OCI-LY1 (cell line): ENCODE measurements around the gene SEZ6.

Experiments
- H2AFZ ChIP-seq: fragments of 200-600 bp; sonication (generic), shearing (Covaris generic); 2 replicates; pipeline ENCODE4 v1.6.0; 2014; ENCODE audit warnings: antibody characterized with exemption, mild to moderate bottlenecking, low read length
- H3F3A ChIP-seq: fragments of 200-600 bp; sonication (generic), shearing (Covaris generic); 2 replicates; pipeline ENCODE4 v1.6.0; 2014; ENCODE audit warnings: mild to moderate bottlenecking, antibody characterized with exemption, low read length, moderate library complexity; ENCODE audit not compliant: insufficient read depth
- H3K27ac ChIP-seq: fragments of 200-600 bp; sonication (generic); 2 replicates; pipeline ENCODE4 v1.5.1; 2014; ENCODE audit warnings: low read length, mixed run types, mild to moderate bottlenecking, low read depth; ENCODE audit not compliant: poor library complexity, severe bottlenecking
- H3K27me3 ChIP-seq: fragments of 200-600 bp; sonication (generic); 2 replicates; pipeline ENCODE4 v1.6.0; 2014; ENCODE audit warnings: antibody characterized with exemption, mild to moderate bottlenecking, low read length, moderate library complexity; ENCODE audit not compliant: insufficient read depth
- H3K36me3 ChIP-seq: fragments of 200-600 bp; sonication (generic); 2 replicates; pipeline ENCODE4 v1.6.1; 2014; ENCODE audit warnings: mild to moderate bottlenecking, antibody characterized with exemption, low read length, moderate library complexity, mixed read lengths; ENCODE audit not compliant: insufficient read depth
- H3K4me1 ChIP-seq: fragments of 200-600 bp; sonication (generic); 2 replicates; pipeline ENCODE4 v1.5.1; 2014; ENCODE audit warnings: mild to moderate bottlenecking, low read length, moderate library complexity; ENCODE audit not compliant: insufficient read depth, severe bottlenecking
- H3K4me2 ChIP-seq: fragments of 200-600 bp; sonication (generic), shearing (Covaris generic); 2 replicates; pipeline ENCODE4 v1.6.1; 2014; ENCODE audit warnings: low read length
- H3K4me3 ChIP-seq: fragments of 200-600 bp; sonication (generic); 2 replicates; pipeline ENCODE4 v1.5.1; 2014; ENCODE audit warnings: low read length, low read depth, mild to moderate bottlenecking, mixed read lengths; ENCODE audit not compliant: poor library complexity, severe bottlenecking
- H3K79me2 ChIP-seq: fragments of 200-600 bp; shearing (Covaris generic); 2 replicates; pipeline ENCODE4 v1.6.1; 2016; ENCODE audit warnings: mixed run types, low read length, mixed read lengths; ENCODE audit not compliant: insufficient read depth
- H3K9ac ChIP-seq: fragments of 200-600 bp; sonication (generic), shearing (Covaris generic); 2 replicates; pipeline ENCODE4 v1.6.1; 2014; ENCODE audit warnings: mild to moderate bottlenecking, low read length, mixed read lengths
- H3K9me2 ChIP-seq: fragments of 200-600 bp; sonication (generic), shearing (Covaris generic); 2 replicates; pipeline ENCODE4 v1.6.1; 2014; ENCODE audit warnings: low read depth, mild to moderate bottlenecking, low read length, mixed read lengths
- H3K9me3 ChIP-seq: fragments of 200-600 bp; shearing (Covaris generic); 2 replicates; pipeline ENCODE4 v1.6.1; 2014; ENCODE audit warnings: low read length, mixed read lengths
- H4K20me1 ChIP-seq: fragments of 200-600 bp; sonication (generic), shearing (Covaris generic); 2 replicates; pipeline ENCODE4 v1.6.0; 2016; ENCODE audit warnings: mild to moderate bottlenecking, low read length; ENCODE audit not compliant: insufficient read depth
- CTCF ChIP-seq: fragments of 200-600 bp; sonication (generic), shearing (Covaris generic); IDR thresholded peaks from 2 replicates; pipeline ENCODE4 v1.5.1; 2017; ENCODE audit warnings: mild to moderate bottlenecking, antibody characterized with exemption, low read length, moderate library complexity, mixed read lengths
- EZH2 ChIP-seq: fragments of 200-600 bp; sonication (generic), shearing (Covaris generic); IDR thresholded peaks from 2 replicates; pipeline ENCODE4 v1.8.0; 2017; ENCODE audit warnings: borderline replicate concordance, mixed run types, mild to moderate bottlenecking, antibody characterized with exemption, low read length, moderate library complexity, mixed read lengths

The SEZ6 gene

GRCh38 chr17:28911411-28912045 is 94.3 kb downstream of the SEZ6 start:
- H3K79me2 ChIP-seq, result no peaks in the 10 kb centered on the region
- H3K27ac ChIP-seq, result no peak overlapping the region
- H3F3A ChIP-seq, result no peaks in the 10 kb centered on the region
- TF ChIP-seq EZH2, result no peak
- H3K9ac ChIP-seq, result no peak overlapping the region
- H2AFZ ChIP-seq, result no peak overlapping the region
- H3K9me2 ChIP-seq, result no peaks in the 10 kb centered on the region
- H3K36me3 ChIP-seq, result peaks cover 96% of the 10 kb centered on the region
- no peaks in the 10 kb centered on the region for H3K9me3 ChIP-seq
- H4K20me1 ChIP-seq, result no peaks in the 10 kb centered on the region
- no peak overlapping the region for H3K4me2 ChIP-seq
- H3K4me3 ChIP-seq, result no peak overlapping the region
- no peaks in the 10 kb centered on the region for H3K4me1 ChIP-seq
- no peaks in the 10 kb centered on the region for H3K27me3 ChIP-seq

DNA sequence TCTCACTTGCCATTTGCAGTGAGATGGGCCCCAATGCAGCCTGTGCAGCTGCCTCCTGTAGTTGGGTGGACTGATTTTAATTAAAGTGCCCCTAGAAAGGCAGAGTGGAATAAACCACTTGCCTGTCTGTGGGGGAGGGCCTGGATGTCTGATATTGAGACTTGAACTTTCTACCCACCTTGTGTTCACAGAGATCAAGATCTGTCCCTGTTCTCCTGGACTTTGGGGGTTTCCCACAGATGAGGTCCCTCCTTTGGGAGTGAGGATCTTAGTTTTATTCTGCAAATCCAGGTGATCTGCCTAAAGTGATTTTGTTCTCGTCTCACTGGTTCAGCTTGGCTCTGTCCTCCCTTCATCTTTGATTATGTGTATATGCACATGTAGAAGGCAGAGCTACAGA is 95.3 kb downstream of the SEZ6 start:
- Histone ChIP-seq H3K4me3 (no peak overlapping the region), H4K20me1 (no peaks in the 10 kb centered on the region), H3K9me3 (no peaks in the 10 kb centered on the region), H2AFZ (no peak overlapping the region), H3K27ac (no peak overlapping the region), H3K4me2 (no peak overlapping the region), H3K9me2 (no peaks in the 10 kb centered on the region), H3F3A (0 out of 2 replicates have a peak, but pooled peaks cover under 1% of the 10 kb centered on the region), H3K9ac (no peak overlapping the region), H3K36me3 (peaks cover 95% of the 10 kb centered on the region), H3K4me1 (no peaks in the 10 kb centered on the region), H3K79me2 (no peaks in the 10 kb centered on the region), H3K27me3 (no peaks in the 10 kb centered on the region)
- no peak for TF ChIP-seq EZH2
- TF ChIP-seq CTCF, result no peak

- Histone ChIP-seq H3K4me3 (no peak overlapping the region), H3K9ac (no peak overlapping the region), H3K27ac (no peak overlapping the region), H3K9me3 (no peaks in the 10 kb centered on the region), H3K4me1 (no peaks in the 10 kb centered on the region), H3K9me2 (no peaks in the 10 kb centered on the region), H3K79me2 (no peaks in the 10 kb centered on the region), H3K36me3 (peaks cover 79% of the 10 kb centered on the region), H3K4me2 (no peak overlapping the region), H2AFZ (no peak overlapping the region), H4K20me1 (no peaks in the 10 kb centered on the region), H3K27me3 (no peaks in the 10 kb centered on the region), H3F3A (peaks cover 5% of the 10 kb centered on the region; the same call in 1 of the 2 replicates)
- no peak for TF ChIP-seq EZH2
- TF ChIP-seq CTCF, result no peak
Measured at GRCh38 chr17:28908640-28909167, 97.1 kb downstream of the SEZ6 start.
